22Rv1 (cell line): ENCODE measurements around the gene ANKZF1.

Experiments used
- H3K27ac ChIP-seq: fragments of 450-650 bp; 2 replicates; pipeline ENCODE4 v1.5.1; 2017
- CTCF ChIP-seq: fragments of 450-650 bp; IDR thresholded peaks from 2 replicates; pipeline ENCODE4 v1.5.1; 2017; ENCODE audit warnings: mild to moderate bottlenecking
- ZFX ChIP-seq: fragments of 450-650 bp; IDR thresholded peaks from 2 replicates; pipeline ENCODE4 v1.6.1; 2017; ENCODE audit warnings: antibody characterized with exemption, borderline replicate concordance

The ANKZF1 gene

GRCh38 chr2:219269362-219270054 is 39.9 kb downstream of the ANKZF1 start:
- H3K27ac ChIP-seq, result no peak overlapping the region
- TF ChIP-seq CTCF (no peak), ZFX (no peak)

DNA sequence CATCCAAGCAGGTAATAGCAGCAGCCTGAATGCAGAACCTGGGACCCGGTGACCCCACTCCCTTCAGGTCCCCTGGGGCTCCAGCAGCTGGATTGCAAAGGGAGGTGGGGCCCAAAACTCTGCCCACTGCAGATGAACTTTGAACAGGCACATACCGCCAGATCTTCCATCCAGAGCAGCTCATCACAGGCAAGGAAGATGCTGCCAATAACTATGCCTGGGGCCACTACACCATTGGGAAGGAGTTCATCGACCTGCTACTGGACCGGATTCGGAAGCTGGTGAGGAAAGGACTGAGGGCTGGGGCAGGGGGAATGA is 40.4 kb downstream of the ANKZF1 start:
- TF ChIP-seq ZFX, result no peak

DNA sequence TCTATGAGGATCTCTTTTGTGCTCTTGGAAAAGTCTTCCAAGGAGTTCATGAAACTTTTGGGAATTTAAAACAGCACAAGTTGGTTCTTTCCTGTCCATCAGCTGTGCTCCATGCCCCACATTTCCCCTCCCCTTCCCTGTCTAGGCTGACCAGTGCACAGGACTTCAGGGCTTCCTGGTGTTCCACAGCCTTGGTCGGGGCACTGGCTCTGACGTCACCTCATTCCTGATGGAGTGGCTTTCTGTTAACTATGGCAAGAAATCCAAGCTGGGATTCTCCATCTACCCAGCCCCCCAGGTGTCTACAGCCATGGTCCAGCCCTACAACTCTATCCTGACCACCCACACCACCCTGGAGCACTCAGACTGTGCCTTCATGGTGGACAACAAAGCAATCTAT is 41.4 kb downstream of the ANKZF1 start:
- TF ChIP-seq ZFX (no peak), CTCF (no peak)
- H3K27ac ChIP-seq, result no peak overlapping the region

More for the DNA sequence above, 40.4 kb downstream of the ANKZF1 start:
- H3K27ac ChIP-seq, result no peak overlapping the region

GRCh38 chr2:219272356-219272755 is 42.8 kb downstream of the ANKZF1 start:
- no peak for TF ChIP-seq CTCF
- TF ChIP-seq ZFX, result no peak

DNA sequence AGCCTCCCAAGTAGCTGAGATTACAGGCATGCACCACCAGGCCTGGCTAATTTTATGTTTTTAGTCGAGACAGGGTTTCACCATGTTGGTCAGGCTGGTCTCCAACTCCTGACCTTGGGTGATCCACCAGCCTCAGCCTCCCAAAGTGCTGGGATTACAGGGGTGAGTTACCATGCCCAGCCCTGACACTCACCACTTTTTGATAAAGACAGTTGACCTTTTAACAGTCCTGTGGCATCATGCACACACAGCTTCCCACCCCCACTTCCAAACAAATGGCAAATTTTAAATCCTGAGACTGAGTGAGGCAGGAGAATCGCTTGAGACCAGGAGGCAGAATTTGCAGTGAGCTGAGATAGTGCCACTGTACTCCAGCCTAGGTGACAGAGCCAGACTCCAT is 43.4 kb downstream of the ANKZF1 start:
- TF ChIP-seq CTCF (no peak), ZFX (no peak)
- H3K27ac ChIP-seq, result no peak overlapping the region

More at GRCh38 chr2:219272356-219272755, 42.8 kb downstream of the ANKZF1 start:
- H3K27ac ChIP-seq, result no peak overlapping the region

GRCh38 chr2:219273937-219274336 is 44.3 kb downstream of the ANKZF1 start:
- H3K27ac ChIP-seq, result no peak overlapping the region

GRCh38 chr2:219274361-219274921 is 44.8 kb downstream of the ANKZF1 start:
- H3K27ac ChIP-seq, result no peak overlapping the region

More at GRCh38 chr2:219273937-219274336, 44.3 kb downstream of the ANKZF1 start:
- TF ChIP-seq ZFX (no peak), CTCF (no peak)

More at GRCh38 chr2:219274361-219274921, 44.8 kb downstream of the ANKZF1 start:
- TF ChIP-seq ZFX (no peak), CTCF (no peak)
